ENCODE data around the gene THADA.
A peak's percentile ranks its signal among the peaks of the same experiment; 100 is the strongest.

THADA gene

DNA sequence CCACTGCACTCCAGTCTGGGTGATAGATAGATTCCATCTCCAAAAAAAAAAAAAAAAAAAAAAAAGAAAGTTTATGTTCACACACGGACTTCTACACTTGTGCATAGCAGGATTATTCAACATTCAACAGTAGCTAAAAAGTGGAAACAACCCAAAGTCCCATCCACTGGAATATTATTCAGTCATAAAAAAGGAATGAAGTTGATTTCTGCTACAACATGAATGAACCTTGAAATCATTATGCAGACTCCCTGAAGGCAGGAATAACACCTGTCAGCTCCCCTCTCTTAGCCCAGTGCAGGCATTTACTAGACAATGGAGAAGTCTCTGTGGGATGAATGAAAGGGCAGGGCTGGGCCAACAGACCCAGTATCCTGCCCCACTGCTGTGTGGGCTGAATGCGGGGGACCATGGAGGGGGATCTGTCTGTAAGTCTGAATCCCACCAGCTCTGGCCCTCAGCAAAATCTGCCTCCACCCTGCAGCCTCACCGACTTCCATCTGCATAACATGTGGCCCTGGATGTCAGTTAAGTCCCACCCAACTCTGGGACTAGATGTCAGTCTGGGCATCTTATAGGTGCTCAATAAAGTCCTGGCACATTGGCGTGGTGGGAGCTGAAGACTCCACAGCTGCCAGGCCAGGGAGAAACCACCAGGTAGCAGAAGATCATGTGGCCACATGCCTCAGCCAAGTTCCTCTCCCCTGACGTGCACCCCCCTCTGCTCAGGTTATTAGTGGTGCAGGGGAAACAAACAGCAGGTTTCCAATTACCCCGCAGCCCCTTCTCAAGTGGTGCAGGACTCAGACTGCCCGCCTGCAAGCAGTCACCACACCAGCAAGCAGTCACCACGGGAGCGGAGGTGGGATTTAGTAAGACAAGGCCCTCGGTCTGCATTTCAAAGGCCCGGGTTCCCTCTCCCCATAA lies 378.3 kb downstream of the THADA start:
- Histone ChIP-seq H3K4me1 (ENCODE audit: insufficient read depth, low read length) (peaks cover 39% of the 10 kb centered on the region), H3K36me3 (ENCODE audit: insufficient read depth, low read depth, low read length) (peaks cover 6% of the 10 kb centered on the region), H3K27ac (ENCODE audit: low read length) (peak overlapping the region; percentile 68), H3K9ac (ENCODE audit: low read depth, low read length) (peak overlapping the region; percentile 94), H3K9me3 (ENCODE audit: insufficient read depth, low read depth, low read length) (no peaks in the 10 kb centered on the region), H3K4me3 (ENCODE audit: low read length) (peak overlapping the region; percentile 90; the same call in 1 of the 2 replicates), H3K27me3 (ENCODE audit: insufficient read depth, low read length) (no peaks in the 10 kb centered on the region)

DNA sequence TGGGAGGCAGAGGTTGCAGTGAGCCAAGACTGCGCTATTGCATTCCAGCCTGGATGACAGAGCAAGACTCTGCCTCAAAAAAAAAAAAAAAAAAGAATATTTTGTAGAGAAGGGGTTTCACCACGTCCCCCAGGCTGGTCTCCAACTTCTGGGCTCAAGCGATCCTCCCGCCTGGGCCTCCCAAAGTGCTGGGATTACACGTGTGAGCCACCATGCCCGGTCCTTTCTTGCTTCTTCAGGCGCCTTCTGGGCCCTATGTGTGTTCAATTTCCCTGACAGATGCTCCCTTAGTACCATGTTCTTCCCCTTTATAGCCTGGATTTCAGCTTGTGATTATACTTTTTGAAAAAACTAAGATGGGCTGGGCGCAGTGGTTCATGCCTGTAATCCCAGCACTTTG lies 379.2 kb downstream of the THADA start:
- Histone ChIP-seq H3K27ac (ENCODE audit: low read length) (no peak overlapping the region), H3K27me3 (ENCODE audit: insufficient read depth, low read length) (no peaks in the 10 kb centered on the region), H3K9me3 (ENCODE audit: insufficient read depth, low read depth, low read length) (no peaks in the 10 kb centered on the region), H3K36me3 (ENCODE audit: insufficient read depth, low read depth, low read length) (no peaks in the 10 kb centered on the region), H3K4me1 (ENCODE audit: insufficient read depth, low read length) (peaks cover 38% of the 10 kb centered on the region), H3K4me3 (ENCODE audit: low read length) (no peak overlapping the region), H3K9ac (ENCODE audit: low read depth, low read length) (no peak overlapping the region)

DNA sequence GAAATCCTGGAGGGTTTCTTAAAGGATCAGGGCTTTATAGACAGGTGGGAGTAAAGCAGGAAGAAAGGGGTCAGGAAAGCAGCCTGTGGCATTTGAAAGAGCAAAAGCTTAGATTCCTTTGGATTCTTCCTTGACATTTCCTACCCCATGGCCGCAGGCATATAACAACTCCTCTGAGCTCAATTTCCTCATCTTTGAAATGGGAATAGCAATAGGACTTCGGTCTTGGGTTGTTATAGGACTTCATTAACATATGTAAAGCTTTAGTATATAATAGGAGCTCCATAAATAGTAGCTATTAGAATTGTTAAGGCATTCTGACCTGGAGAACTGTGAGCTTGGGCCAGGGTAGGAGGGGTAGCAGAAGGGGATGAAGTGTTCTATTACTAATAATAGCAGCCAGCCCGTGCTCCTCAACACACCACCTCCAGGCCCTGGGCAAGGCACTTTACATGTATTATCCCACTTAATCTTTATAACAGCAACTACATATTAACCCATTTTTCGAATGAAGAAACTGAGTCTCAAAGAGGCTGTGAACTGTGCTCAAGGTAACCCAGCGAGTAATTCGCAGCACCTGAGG lies 380.1 kb downstream of the THADA start:
- Histone ChIP-seq H3K27ac (ENCODE audit: low read length) (peak overlapping the region; percentile 46), H3K36me3 (ENCODE audit: insufficient read depth, low read depth, low read length) (no peaks in the 10 kb centered on the region), H3K27me3 (ENCODE audit: insufficient read depth, low read length) (no peaks in the 10 kb centered on the region), H3K4me3 (ENCODE audit: low read length) (no peak overlapping the region; the same call in 1 of the 2 replicates), H3K9ac (ENCODE audit: low read depth, low read length) (no peak overlapping the region; the same call in 1 of the 2 replicates), H3K4me1 (ENCODE audit: insufficient read depth, low read length) (peaks cover 29% of the 10 kb centered on the region), H3K9me3 (ENCODE audit: insufficient read depth, low read depth, low read length) (no peaks in the 10 kb centered on the region)

DNA sequence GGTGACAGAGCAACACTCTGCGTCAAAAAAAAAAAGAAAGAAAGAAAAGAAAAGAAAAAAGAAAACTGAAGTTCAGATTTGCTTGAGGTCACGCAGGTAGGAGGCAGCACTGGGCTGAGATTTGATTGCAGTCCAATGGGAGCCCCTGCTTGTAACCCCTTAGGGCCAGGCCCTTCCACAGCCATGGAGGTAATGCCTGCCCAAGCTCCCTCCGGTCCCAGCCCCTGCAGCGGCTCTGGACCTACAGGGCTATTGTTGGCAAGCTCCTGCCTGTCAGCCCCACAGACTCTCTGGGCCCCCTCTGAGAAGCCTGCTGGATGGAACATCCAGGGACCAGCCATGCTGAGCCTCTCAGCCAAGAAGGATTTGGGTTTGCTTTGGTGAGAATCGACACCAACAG lies 381.6 kb downstream of the THADA start:
- Histone ChIP-seq H3K9ac (ENCODE audit: low read depth, low read length) (peak overlapping the region; percentile 4; the same call in 1 of the 2 replicates), H3K27me3 (ENCODE audit: insufficient read depth, low read length) (no peaks in the 10 kb centered on the region), H3K9me3 (ENCODE audit: insufficient read depth, low read depth, low read length) (no peaks in the 10 kb centered on the region), H3K4me1 (ENCODE audit: insufficient read depth, low read length) (peaks cover 21% of the 10 kb centered on the region), H3K4me3 (ENCODE audit: low read length) (no peak overlapping the region), H3K27ac (ENCODE audit: low read length) (no peak overlapping the region), H3K36me3 (ENCODE audit: insufficient read depth, low read depth, low read length) (no peaks in the 10 kb centered on the region)

DNA sequence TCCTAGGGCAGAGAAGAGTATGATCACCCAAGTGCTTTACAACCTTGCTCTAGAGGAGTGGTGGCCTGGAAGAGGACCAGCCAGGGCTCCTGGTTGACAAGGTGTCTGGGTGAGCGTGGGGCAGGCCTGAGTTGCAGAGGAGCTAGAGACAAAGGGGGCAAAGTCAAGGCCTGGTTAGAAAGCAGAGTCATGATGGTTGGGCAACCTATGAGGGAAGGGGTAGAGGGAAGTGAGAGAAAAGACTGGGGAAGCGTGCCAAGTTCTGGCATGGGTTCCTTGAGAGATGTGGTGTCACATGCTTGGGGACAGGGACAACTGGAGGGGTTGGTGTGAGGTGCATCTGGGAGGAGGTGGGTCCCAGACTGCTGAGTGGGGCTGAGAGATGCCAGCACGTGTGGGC lies 382.9 kb downstream of the THADA start:
- Histone ChIP-seq H3K27me3 (ENCODE audit: insufficient read depth, low read length) (no peaks in the 10 kb centered on the region), H3K36me3 (ENCODE audit: insufficient read depth, low read depth, low read length) (no peaks in the 10 kb centered on the region), H3K9me3 (ENCODE audit: insufficient read depth, low read depth, low read length) (no peaks in the 10 kb centered on the region), H3K27ac (ENCODE audit: low read length) (no peak overlapping the region), H3K4me3 (ENCODE audit: low read length) (no peak overlapping the region), H3K4me1 (ENCODE audit: insufficient read depth, low read length) (peaks cover 10% of the 10 kb centered on the region), H3K9ac (ENCODE audit: low read depth, low read length) (no peak overlapping the region)

DNA sequence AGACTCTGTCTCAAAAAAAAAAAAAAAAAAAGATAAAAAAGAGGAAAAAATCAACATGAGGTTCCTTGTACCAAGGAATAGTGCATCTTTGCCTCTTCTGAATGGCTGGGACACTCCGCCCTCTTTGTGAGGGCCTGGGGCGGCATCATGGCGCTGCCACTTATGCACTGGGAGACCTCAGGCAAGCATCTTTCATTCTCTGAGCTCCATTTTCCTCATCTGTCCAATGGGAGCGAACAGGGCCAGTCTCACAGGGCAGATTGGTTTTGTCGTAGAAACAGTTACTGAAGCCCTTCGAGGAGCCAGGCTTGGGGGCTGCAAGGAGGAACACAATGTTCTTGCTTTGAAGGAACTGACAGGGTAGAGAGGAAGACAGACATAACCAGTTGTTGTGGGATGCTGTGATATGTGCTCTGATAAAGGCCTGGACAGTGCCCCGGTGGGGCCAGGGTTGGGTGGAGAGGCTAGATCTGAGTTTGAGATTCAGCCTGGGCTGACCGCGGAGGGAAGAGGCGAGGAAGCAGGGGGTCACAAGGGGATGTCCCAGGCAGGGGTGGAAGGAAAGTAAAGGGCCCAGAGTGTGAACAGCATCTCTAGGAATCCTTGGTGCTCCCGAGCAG lies 383.5 kb downstream of the THADA start:
- Histone ChIP-seq H3K9me3 (ENCODE audit: insufficient read depth, low read depth, low read length) (no peaks in the 10 kb centered on the region), H3K9ac (ENCODE audit: low read depth, low read length) (no peak overlapping the region), H3K27me3 (ENCODE audit: insufficient read depth, low read length) (no peaks in the 10 kb centered on the region), H3K4me1 (ENCODE audit: insufficient read depth, low read length) (peaks cover 9% of the 10 kb centered on the region), H3K36me3 (ENCODE audit: insufficient read depth, low read depth, low read length) (no peaks in the 10 kb centered on the region), H3K27ac (ENCODE audit: low read length) (no peak overlapping the region), H3K4me3 (ENCODE audit: low read length) (no peak overlapping the region)

DNA sequence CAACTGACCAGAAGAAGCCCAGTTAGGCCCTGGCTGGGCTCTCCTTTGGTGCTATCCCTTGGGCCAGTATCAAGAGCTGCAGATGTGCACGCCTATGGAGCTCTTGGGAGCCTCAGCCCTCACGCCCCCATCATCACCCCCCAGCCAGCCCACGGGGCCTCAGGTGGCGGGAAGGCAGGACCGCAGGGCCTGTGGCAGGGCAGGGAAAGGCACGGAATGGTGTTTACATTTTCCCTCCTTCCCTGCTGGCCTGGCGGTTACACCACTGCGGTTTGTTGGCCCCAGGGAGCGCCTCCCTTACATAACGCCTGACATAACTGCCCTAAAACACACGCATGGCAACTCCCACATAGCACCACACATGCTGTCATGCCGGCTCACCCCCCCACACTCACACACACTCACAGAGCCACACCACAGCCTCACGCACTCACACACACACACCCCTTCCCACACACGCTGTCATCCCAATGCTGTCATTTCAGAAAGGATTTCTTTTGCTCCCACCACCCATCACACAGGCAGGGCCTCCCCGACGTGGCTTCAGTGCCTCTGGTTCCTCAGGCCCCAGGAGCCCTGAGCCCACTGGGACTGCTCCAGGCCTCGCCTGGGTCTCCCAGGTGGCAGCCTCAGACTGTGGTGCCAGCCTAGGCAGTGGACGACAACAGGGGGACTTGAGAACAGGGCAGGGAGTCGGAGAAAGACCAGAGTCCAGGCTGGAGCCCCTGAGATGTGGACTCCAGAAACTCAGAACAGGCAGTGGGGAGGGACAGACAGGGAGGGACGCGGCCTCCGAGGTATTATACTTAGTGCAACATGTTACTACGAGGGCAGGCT lies 385.2 kb downstream of the THADA start:
- no peak overlapping the region for H3K9ac ChIP-seq (ENCODE audit: low read depth, low read length)
- peaks cover 3% of the 10 kb centered on the region for H3K4me1 ChIP-seq (ENCODE audit: insufficient read depth, low read length)
- H3K36me3 ChIP-seq (ENCODE audit: insufficient read depth, low read depth, low read length), result no peaks in the 10 kb centered on the region
- H3K27ac ChIP-seq (ENCODE audit: low read length), result no peak overlapping the region
- no peak overlapping the region for H3K4me3 ChIP-seq (ENCODE audit: low read length)
- H3K27me3 ChIP-seq (ENCODE audit: insufficient read depth, low read length), result no peaks in the 10 kb centered on the region
- no peaks in the 10 kb centered on the region for H3K9me3 ChIP-seq (ENCODE audit: insufficient read depth, low read depth, low read length)

DNA sequence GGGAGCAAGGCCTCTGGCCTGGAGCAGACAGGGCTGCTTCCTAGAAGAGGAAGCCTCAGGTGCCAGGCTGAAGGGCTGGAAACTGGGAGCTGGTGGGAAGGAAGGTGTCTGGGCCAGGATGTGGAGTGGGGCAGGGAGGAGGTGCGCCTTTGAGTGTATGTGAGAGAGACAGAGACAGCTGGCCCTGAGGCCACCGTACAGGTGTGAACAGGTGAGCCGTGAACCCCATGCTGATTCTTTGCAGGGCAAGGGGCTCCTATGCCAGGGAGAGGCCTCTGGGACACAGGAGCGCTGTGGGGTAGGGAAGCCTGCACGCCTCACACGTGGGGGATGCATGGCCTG lies 385.7 kb downstream of the THADA start:
- no peak overlapping the region for H3K9ac ChIP-seq (ENCODE audit: low read depth, low read length)
- no peak overlapping the region for H3K4me3 ChIP-seq (ENCODE audit: low read length)
- no peak overlapping the region for H3K27ac ChIP-seq (ENCODE audit: low read length)

DNA sequence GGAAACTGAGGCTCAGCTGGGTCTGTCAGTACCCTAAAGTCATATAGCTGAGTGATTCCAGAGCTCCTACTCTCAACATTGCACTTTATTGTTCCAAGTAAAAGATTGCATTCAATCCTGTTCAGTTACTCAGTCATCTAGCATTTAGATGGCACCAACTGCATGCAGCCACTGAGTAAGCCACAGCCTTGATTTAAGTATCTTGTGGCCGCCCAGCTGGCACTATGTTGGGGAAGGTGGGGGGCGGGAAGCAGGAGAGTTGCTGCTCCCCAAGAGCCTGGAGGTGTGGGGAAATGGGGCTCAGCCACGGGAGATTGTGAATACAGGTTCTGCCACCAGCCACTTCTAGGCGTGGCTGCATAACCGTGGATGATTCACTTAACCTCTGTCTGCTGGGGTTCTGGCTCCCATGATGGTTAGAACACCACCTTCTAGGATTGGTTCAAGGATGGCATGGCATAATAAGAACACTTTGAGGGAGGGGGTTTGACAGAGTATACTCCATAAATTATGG lies 386.6 kb downstream of the THADA start:
- H3K9me3 ChIP-seq (ENCODE audit: insufficient read depth, low read depth, low read length), result no peaks in the 10 kb centered on the region
- H3K9ac ChIP-seq (ENCODE audit: low read depth, low read length), result no peak overlapping the region
- no peaks in the 10 kb centered on the region for H3K36me3 ChIP-seq (ENCODE audit: insufficient read depth, low read depth, low read length)
- H3K4me3 ChIP-seq (ENCODE audit: low read length), result no peak overlapping the region
- no peaks in the 10 kb centered on the region for H3K27me3 ChIP-seq (ENCODE audit: insufficient read depth, low read length)
- H3K4me1 ChIP-seq (ENCODE audit: insufficient read depth, low read length), result no peaks in the 10 kb centered on the region
- H3K27ac ChIP-seq (ENCODE audit: low read length), result no peak overlapping the region

More for the DNA sequence above, 385.7 kb downstream of the THADA start:
- H3K36me3 ChIP-seq (ENCODE audit: insufficient read depth, low read depth, low read length), result no peaks in the 10 kb centered on the region
- no peaks in the 10 kb centered on the region for H3K4me1 ChIP-seq (ENCODE audit: insufficient read depth, low read length)
- H3K27me3 ChIP-seq (ENCODE audit: insufficient read depth, low read length), result no peaks in the 10 kb centered on the region
- H3K9me3 ChIP-seq (ENCODE audit: insufficient read depth, low read depth, low read length), result no peaks in the 10 kb centered on the region

DNA sequence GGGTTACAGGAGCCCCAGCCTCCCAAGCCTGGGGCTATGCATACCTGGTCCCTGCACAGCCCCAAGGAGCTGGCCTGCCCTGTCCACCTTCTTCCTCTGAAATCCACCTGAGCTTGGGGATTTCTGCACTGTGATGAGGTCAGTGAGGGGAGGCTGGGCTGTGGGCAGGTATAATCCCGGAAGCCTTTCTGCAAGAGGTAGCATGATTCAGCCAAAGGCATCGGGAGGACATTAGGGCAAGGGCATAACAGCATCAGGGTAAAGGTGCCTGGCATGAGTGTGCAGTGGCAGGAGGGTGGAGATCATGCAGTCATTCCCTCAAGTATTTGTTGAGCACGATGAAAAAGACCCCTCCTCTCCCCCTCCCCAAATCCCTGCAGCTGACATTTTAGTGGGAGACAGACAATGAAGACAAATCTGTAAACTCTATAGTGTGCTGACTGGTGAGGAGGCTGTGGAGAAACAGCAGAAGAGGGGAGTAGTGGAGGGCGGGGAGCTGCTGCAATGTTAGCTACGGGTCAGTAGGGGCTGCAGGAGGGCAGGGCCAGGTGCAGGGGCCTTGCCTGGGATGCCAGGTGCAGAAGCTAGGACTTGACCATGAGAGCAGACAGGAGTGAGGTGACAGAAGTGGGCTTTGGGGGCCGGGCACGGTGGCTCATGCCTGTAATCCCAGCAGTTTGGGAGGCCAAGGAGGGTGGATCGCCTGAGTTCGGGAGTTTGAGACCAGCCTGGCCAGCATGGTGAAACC lies 388.1 kb downstream of the THADA start:
- H3K27ac ChIP-seq (ENCODE audit: low read length), result no peak overlapping the region
- H3K36me3 ChIP-seq (ENCODE audit: insufficient read depth, low read depth, low read length), result no peaks in the 10 kb centered on the region
- no peak overlapping the region for H3K4me3 ChIP-seq (ENCODE audit: low read length)
- H3K9me3 ChIP-seq (ENCODE audit: insufficient read depth, low read depth, low read length), result no peaks in the 10 kb centered on the region
- no peak overlapping the region for H3K9ac ChIP-seq (ENCODE audit: low read depth, low read length)
- no peaks in the 10 kb centered on the region for H3K27me3 ChIP-seq (ENCODE audit: insufficient read depth, low read length)
- no peaks in the 10 kb centered on the region for H3K4me1 ChIP-seq (ENCODE audit: insufficient read depth, low read length)

DNA sequence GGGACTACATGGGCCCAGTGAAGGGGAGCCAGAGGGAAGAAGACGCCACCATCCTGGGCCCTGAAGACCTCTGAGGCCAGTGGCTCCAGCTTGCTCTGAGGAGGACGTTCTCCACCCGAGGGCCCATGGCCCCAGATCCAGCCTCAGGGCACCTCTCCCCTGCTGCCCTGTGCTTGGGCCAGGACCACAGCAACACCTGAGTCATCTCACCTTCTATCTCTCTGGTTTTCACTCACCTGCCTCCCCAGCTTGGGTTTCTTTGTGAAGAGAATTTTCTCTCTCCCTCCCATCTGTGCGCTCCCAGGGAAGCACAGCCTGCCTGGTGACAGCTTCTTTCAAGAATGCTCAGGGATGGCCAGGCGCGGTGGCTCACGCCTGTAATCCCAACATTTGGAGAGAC lies 389.2 kb downstream of the THADA start:
- Histone ChIP-seq H3K27me3 (ENCODE audit: insufficient read depth, low read length) (no peaks in the 10 kb centered on the region), H3K36me3 (ENCODE audit: insufficient read depth, low read depth, low read length) (no peaks in the 10 kb centered on the region), H3K9ac (ENCODE audit: low read depth, low read length) (no peak overlapping the region), H3K27ac (ENCODE audit: low read length) (no peak overlapping the region), H3K4me1 (ENCODE audit: insufficient read depth, low read length) (no peaks in the 10 kb centered on the region), H3K4me3 (ENCODE audit: low read length) (no peak overlapping the region), H3K9me3 (ENCODE audit: insufficient read depth, low read depth, low read length) (no peaks in the 10 kb centered on the region)

Measured in iPS-20b (cell line).